Chondrocyte (in vitro differentiated cells): ENCODE results near the gene HIGD1A. TPM values are rescaled to one million over a fixed set of nuclear protein-coding genes. Genes with fewer than 3 reads are reported as not detected.
A peak's percentile ranks its signal among the peaks of the same experiment; 100 is the strongest.

ENCODE experiments used
- DNase-seq: peaks from one replicate; pipeline ENCODE4 v3.0.0; 2021; ENCODE audit warnings: mixed read lengths, low spot score
- H3K27ac Mint-ChIP-seq: one replicate; pipeline ENCODE4 v1.8.0; 2021; ENCODE audit warnings: mild to moderate bottlenecking, moderate library complexity, mixed read lengths; ENCODE audit not compliant: unreplicated experiment
- H3K27me3 Mint-ChIP-seq: 2 replicates; pipeline ENCODE4 v1.8.0; 2021; ENCODE audit warnings: low read depth, mixed read lengths
- H3K36me3 Mint-ChIP-seq: 2 replicates; pipeline ENCODE4 v1.8.0; 2021; ENCODE audit warnings: low read depth, mixed read lengths
- H3K4me1 Mint-ChIP-seq: 2 replicates; pipeline ENCODE4 v1.8.0; 2021; ENCODE audit warnings: low read depth, mild to moderate bottlenecking, mixed read lengths
- H3K4me3 Mint-ChIP-seq: one replicate; pipeline ENCODE4 v1.8.0; 2021; ENCODE audit warnings: mild to moderate bottlenecking, moderate library complexity, mixed read lengths; ENCODE audit not compliant: unreplicated experiment
- H3K9me3 Mint-ChIP-seq: 2 replicates; pipeline ENCODE4 v1.8.0; 2021; ENCODE audit warnings: low read depth, mixed read lengths
- CTCF ChIP-seq: fragments of 200-600 bp; sonication (generic); IDR thresholded peaks from 2 replicates; pipeline ENCODE4 v1.5.0; 2021; ENCODE audit warnings: antibody characterized with exemption, mild to moderate bottlenecking, moderate library complexity
- long read RNA-seq: library from polyadenylated mRNA; stranded (forward); transcript quantifications from one replicate; pipeline ENCODE4 v2.0.0, GENCODE V29; 2021
- total RNA-seq: library from RNA; stranded (reverse); gene quantifications from 3 replicates; pipeline ENCODE4 v1.2.1, GENCODE V29; 2021

HIGD1A gene
- total RNA-seq: 78.6 to 89.7 TPM (median 78.7 TPM) in 3 replicates
- long read RNA-seq, transcript HIGD1A-201 (4 exons, 1,373 nt): major isoform, 139 of 155 reads
- long read RNA-seq, partial matches to known transcripts: 2 of 155 reads
- long read RNA-seq, other reads (novel, unspliced or antisense): 9 of 155 reads

- H3K9me3 Mint-ChIP-seq: no peaks in the 10 kb centered on the region
Observed at GRCh38 chr3:42804106-42804830, at the start of gene HIGD1A. Gene HIGD1A, minus strand, starts transcription at chr3:42804490. Its CDS starts 10,237 bp downstream, at chr3:42794253.

GRCh38 chr3:42853739-42854302 lies 49.5 kb upstream of the HIGD1A start:
- Mint-ChIP-seq H3K4me1 (peaks cover 28% of the 10 kb centered on the region), H3K27ac (no peak overlapping the region), H3K36me3 (peaks cover 6% of the 10 kb centered on the region), H3K27me3 (peaks cover 18% of the 10 kb centered on the region), H3K9me3 (peaks cover 5% of the 10 kb centered on the region), H3K4me3 (no peak overlapping the region)
- no peak for TF ChIP-seq CTCF
- DNase-seq: no peak

More at GRCh38 chr3:42804106-42804830, at the start of gene HIGD1A:
- Mint-ChIP-seq H3K4me1 (peaks cover 38% of the 10 kb centered on the region), H3K27ac (peak within 1 kb of the TSS; percentile 99), H3K36me3 (no peaks in the 10 kb centered on the region), H3K4me3 (peak within 1 kb of the TSS; percentile 100), H3K27me3 (peaks cover 9% of the 10 kb centered on the region)
- TF ChIP-seq CTCF: no peak
- peak; percentile 97 for DNase-seq

- Mint-ChIP-seq H3K27me3 (peaks cover 12% of the 10 kb centered on the region), H3K27ac (no peak overlapping the region), H3K4me1 (peaks cover 28% of the 10 kb centered on the region), H3K4me3 (no peak overlapping the region), H3K36me3 (peaks cover 4% of the 10 kb centered on the region), H3K9me3 (peaks cover 3% of the 10 kb centered on the region)
- no peak for DNase-seq
- TF ChIP-seq CTCF: no peak
Observed at GRCh38 chr3:42853056-42853455, 48.8 kb upstream of the HIGD1A start.

GRCh38 chr3:42852441-42852840 lies 48.2 kb upstream of the HIGD1A start:
- H3K27me3 Mint-ChIP-seq: peaks cover 12% of the 10 kb centered on the region
- peaks cover 28% of the 10 kb centered on the region for H3K4me1 Mint-ChIP-seq
- H3K27ac Mint-ChIP-seq: peak overlapping the region; percentile 80
- peaks cover 3% of the 10 kb centered on the region for H3K9me3 Mint-ChIP-seq
- TF ChIP-seq CTCF: no peak
- DNase-seq: no peak
- H3K4me3 Mint-ChIP-seq: no peak overlapping the region
- H3K36me3 Mint-ChIP-seq: peaks cover 4% of the 10 kb centered on the region

GRCh38 chr3:42851228-42851834 lies 47.0 kb upstream of the HIGD1A start:
- H3K4me1 Mint-ChIP-seq: peaks cover 39% of the 10 kb centered on the region
- no peak overlapping the region for H3K27ac Mint-ChIP-seq
- peak overlapping the region; percentile 22 for H3K4me3 Mint-ChIP-seq
- TF ChIP-seq CTCF: no peak
- peaks cover 2% of the 10 kb centered on the region for H3K36me3 Mint-ChIP-seq
- peaks cover 10% of the 10 kb centered on the region for H3K27me3 Mint-ChIP-seq
- H3K9me3 Mint-ChIP-seq: peaks cover 3% of the 10 kb centered on the region
- no peak for DNase-seq
